Neural crest cell (in vitro differentiated cells): ENCODE data around the gene MBD2. TPM values are rescaled to one million over a fixed set of nuclear protein-coding genes. Genes with fewer than 3 reads are reported as not detected.

Source experiments
- DNase-seq: peaks from one replicate; pipeline ENCODE4 v3.0.0; 2021; ENCODE audit warnings: low read depth, mixed read lengths, low spot score
- H3K27ac Mint-ChIP-seq: one replicate; pipeline ENCODE4 v1.8.0; 2021; ENCODE audit warnings: mild to moderate bottlenecking, mixed read lengths; ENCODE audit not compliant: unreplicated experiment
- H3K27me3 Mint-ChIP-seq: 2 replicates; pipeline ENCODE4 v1.8.0; 2021; ENCODE audit warnings: low read depth, mild to moderate bottlenecking, mixed read lengths
- H3K36me3 Mint-ChIP-seq: 2 replicates; pipeline ENCODE4 v1.8.0; 2021; ENCODE audit warnings: low read depth, mild to moderate bottlenecking, mixed read lengths
- H3K4me1 Mint-ChIP-seq: 2 replicates; pipeline ENCODE4 v1.8.0; 2021; ENCODE audit warnings: mixed read lengths
- H3K4me3 Mint-ChIP-seq: one replicate; pipeline ENCODE4 v1.8.0; 2021; ENCODE audit warnings: mild to moderate bottlenecking, mixed read lengths
- H3K9me3 Mint-ChIP-seq: 2 replicates; pipeline ENCODE4 v1.8.0; 2021; ENCODE audit warnings: mixed read lengths
- CTCF ChIP-seq: fragments of 200-600 bp; sonication (generic); conservative IDR thresholded peaks from 2 replicates; pipeline ENCODE4 v1.5.0; 2021; ENCODE audit warnings: antibody characterized with exemption, mild to moderate bottlenecking
- total RNA-seq: library from RNA; stranded (reverse); gene quantifications from 2 replicates; pipeline ENCODE4 v1.2.1, GENCODE V29; 2021

The MBD2 gene
- total RNA-seq, 1 donor from 2014 or later = 36.2 TPM

GRCh38 chr18:54134053-54134452 lies 90.4 kb downstream of the MBD2 start:
- H3K9me3 Mint-ChIP-seq = peaks cover 5% of the 10 kb centered on the region
- no peak overlapping the region for H3K4me3 Mint-ChIP-seq
- no peak for TF ChIP-seq CTCF
- no peaks in the 10 kb centered on the region for H3K27me3 Mint-ChIP-seq
- DNase-seq = no peak
- no peaks in the 10 kb centered on the region for H3K36me3 Mint-ChIP-seq
- H3K27ac Mint-ChIP-seq = no peak overlapping the region
- peaks cover 6% of the 10 kb centered on the region for H3K4me1 Mint-ChIP-seq

- no peak for DNase-seq
- no peak overlapping the region for H3K4me3 Mint-ChIP-seq
- no peaks in the 10 kb centered on the region for H3K27me3 Mint-ChIP-seq
- H3K4me1 Mint-ChIP-seq = peaks cover 13% of the 10 kb centered on the region
- H3K9me3 Mint-ChIP-seq = no peaks in the 10 kb centered on the region
- H3K36me3 Mint-ChIP-seq = no peaks in the 10 kb centered on the region
- no peak overlapping the region for H3K27ac Mint-ChIP-seq
- TF ChIP-seq CTCF = no peak
Measured at GRCh38 chr18:54130631-54131030, 93.8 kb downstream of the MBD2 start.

GRCh38 chr18:54130177-54130576 lies 94.3 kb downstream of the MBD2 start:
- peaks cover 13% of the 10 kb centered on the region for H3K4me1 Mint-ChIP-seq
- DNase-seq = no peak
- H3K27me3 Mint-ChIP-seq = no peaks in the 10 kb centered on the region
- H3K27ac Mint-ChIP-seq = no peak overlapping the region
- H3K9me3 Mint-ChIP-seq = no peaks in the 10 kb centered on the region
- no peak overlapping the region for H3K4me3 Mint-ChIP-seq
- TF ChIP-seq CTCF = no peak
- H3K36me3 Mint-ChIP-seq = no peaks in the 10 kb centered on the region

GRCh38 chr18:54129448-54130067 lies 94.9 kb downstream of the MBD2 start:
- Mint-ChIP-seq H3K4me3 (no peak overlapping the region), H3K9me3 (no peaks in the 10 kb centered on the region), H3K4me1 (peaks cover 13% of the 10 kb centered on the region), H3K27me3 (no peaks in the 10 kb centered on the region), H3K36me3 (no peaks in the 10 kb centered on the region), H3K27ac (no peak overlapping the region)
- no peak for TF ChIP-seq CTCF
- DNase-seq = no peak

- Mint-ChIP-seq H3K4me3 (no peak overlapping the region), H3K9me3 (no peaks in the 10 kb centered on the region), H3K36me3 (no peaks in the 10 kb centered on the region), H3K27me3 (no peaks in the 10 kb centered on the region), H3K4me1 (peaks cover 13% of the 10 kb centered on the region), H3K27ac (no peak overlapping the region)
- TF ChIP-seq CTCF = peak; percentile 71
- peak; percentile 48 for DNase-seq
Measured at GRCh38 chr18:54127759-54128378, 96.6 kb downstream of the MBD2 start.
